Right lobe of liver (tissue), 4 donors: ENCODE results near the gene SLC38A3.
A peak's percentile ranks its signal among the peaks of the same experiment; 100 is the strongest.

Experiments used
- POLR2A ChIP-seq: fragments of 450-650 bp; IDR thresholded peaks from one replicate; pipeline ENCODE4 v1.6.1; 2017; ENCODE audit warnings: antibody characterized with exemption, mild to moderate bottlenecking
- TF ChIP-seq, protein P1 (sequence below), 4 donors: fragments of 200-600 bp in 3 of 4; fragments of 450-650 bp in 1 of 4; IDR thresholded peaks; one replicate each; pipeline versions ENCODE4 v1.5.1 to v1.8.0; 2016 to 2022; ENCODE audit warnings: antibody characterized with exemption in 4 of 4, mild to moderate bottlenecking in 2 of 4
- donor health status: DM: no; HTN: no; CAD: no.
- donor health status: DM: no; HTN: no; CAD: no.
- donor health status: DM: no; HTN: yes; CAD: no.

DNA sequence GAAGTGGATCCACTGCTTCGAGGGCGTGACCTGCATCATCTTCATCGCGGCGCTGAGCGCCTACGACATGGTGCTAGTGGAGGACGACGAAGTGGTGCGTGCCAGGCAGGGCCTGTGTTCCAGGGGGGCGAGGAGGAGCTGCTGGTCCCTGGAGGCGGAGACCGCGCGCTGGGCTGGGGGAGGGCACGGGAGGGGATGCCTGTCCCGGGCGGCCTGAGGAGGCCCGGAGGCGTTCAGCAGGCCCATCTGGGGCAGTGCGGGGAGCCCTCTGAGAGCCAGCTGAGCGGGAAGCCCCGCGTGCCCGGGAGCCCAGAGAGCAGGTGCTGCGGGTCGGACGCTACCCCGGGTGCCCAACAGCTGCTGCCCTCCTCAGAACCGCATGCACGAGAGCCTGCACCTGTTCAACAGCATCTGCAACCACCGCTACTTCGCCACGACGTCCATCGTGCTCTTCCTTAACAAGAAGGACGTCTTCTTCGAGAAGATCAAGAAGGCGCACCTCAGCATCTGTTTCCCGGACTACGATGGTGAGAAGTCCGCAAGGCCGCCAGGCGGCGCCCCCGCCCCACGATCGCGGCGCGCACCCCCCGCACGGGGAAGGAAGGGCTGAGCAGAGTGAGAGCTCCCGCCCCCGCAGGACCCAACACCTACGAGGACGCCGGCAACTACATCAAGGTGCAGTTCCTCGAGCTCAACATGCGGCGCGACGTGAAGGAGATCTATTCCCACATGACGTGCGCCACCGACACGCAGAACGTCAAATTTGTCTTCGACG, 10.8 kb upstream of the SLC38A3 start:
- TF ChIP-seq, protein P1, sequence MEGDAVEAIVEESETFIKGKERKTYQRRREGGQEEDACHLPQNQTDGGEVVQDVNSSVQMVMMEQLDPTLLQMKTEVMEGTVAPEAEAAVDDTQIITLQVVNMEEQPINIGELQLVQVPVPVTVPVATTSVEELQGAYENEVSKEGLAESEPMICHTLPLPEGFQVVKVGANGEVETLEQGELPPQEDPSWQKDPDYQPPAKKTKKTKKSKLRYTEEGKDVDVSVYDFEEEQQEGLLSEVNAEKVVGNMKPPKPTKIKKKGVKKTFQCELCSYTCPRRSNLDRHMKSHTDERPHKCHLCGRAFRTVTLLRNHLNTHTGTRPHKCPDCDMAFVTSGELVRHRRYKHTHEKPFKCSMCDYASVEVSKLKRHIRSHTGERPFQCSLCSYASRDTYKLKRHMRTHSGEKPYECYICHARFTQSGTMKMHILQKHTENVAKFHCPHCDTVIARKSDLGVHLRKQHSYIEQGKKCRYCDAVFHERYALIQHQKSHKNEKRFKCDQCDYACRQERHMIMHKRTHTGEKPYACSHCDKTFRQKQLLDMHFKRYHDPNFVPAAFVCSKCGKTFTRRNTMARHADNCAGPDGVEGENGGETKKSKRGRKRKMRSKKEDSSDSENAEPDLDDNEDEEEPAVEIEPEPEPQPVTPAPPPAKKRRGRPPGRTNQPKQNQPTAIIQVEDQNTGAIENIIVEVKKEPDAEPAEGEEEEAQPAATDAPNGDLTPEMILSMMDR (IDR thresholded peaks at IDR 0.05): peak; percentile 73 to 93 (median 80)
- TF ChIP-seq POLR2A: no peak
